A549 treated with dexamethasone at 1 μM for 4 hours (cell line): ENCODE measurements around the gene RNF149. TPM values are rescaled to one million over a fixed set of nuclear protein-coding genes. Genes with fewer than 3 reads are reported as not detected.

Experiments
- total RNA-seq: library from RNA; stranded (reverse); fragments of 200-300 nt; extraction: Qiagen RNA extraction; gene quantifications from 5 replicates; pipeline ENCODE4 v1.2.3, GENCODE V29; 2022

RNF149 gene, protein sequence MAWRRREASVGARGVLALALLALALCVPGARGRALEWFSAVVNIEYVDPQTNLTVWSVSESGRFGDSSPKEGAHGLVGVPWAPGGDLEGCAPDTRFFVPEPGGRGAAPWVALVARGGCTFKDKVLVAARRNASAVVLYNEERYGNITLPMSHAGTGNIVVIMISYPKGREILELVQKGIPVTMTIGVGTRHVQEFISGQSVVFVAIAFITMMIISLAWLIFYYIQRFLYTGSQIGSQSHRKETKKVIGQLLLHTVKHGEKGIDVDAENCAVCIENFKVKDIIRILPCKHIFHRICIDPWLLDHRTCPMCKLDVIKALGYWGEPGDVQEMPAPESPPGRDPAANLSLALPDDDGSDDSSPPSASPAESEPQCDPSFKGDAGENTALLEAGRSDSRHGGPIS
- total RNA-seq: 33.0 to 46.9 TPM (median 44.1 TPM) in 5 replicates

DNA sequence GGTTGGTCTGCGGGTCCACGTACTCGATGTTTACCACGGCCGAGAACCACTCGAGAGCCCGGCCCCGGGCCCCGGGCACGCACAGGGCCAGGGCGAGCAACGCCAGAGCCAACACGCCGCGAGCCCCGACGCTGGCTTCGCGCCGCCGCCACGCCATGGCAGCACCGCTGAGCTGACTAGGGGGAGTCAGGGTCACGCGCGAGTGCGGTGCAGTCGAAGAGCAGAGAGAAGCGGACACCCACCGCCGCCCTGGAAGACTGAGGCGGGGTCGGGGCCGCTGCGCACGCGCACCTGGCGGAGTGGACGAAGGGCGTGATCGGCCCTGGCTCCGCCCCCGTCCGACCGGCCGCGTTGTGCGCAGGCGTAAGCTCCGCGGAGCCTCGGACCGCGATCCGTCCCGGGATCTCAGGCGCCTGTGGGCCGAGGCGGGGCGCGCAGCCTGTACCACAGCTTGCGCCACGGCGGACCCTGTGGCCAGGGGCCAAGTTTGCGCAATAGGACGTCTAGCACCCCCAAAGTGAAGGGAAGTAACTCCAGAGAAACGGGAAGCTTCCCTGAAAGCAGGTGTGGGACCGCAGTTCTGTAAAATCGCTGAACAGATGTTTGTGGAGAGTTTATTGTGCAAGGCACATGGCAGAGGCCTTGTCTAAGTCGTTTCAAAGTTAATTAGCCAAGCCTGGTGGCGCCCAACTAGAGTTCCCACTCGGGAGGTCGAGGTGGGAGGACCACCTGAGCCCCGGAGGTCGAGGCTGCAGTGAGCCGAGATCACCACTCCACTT is at the start of gene RNF149:
RNF149 (minus strand) TSS at position 270 of the 779 bp plus-strand sequence; CDS start at position 157, 113 bp downstream.

DNA sequence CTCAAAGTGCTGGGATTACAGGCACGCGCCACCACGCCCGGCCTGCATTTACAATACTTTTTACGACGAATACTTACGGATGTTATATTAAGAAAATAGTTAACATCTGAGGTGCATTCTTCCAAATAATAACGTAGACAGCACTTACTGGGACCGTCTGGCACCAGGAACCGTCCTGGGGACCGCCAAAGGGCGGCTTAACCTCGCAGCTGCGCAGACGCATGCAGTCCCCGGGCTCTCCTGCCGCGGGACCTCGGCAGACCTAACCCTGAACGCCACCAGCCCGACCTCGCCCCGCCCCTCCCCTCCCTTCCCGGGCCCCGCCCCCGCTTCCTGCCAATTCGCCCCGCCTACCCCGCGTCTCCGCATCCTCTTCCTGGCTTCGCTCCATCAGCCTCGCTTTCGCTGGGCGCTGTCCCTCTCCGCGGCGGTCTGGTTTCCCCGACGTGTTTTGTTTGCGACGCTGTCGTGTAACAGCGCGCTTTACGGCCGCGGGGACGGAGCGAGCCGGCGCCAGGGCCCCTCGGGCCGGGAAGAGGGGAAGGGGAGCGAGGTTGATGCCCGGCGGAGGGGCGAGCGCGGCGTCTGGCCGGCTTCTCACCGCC is 56.0 kb downstream of the RNF149 start, which contains the start of gene CNOT11:
CNOT11 (plus strand) TSS at position 479 of the 605 bp plus-strand sequence; CDS start at position 558, 79 bp downstream.

Other genes starting within 250 kb of the RNF149 start
- 69.1 to 105 TPM (median 82.0 TPM) in 5 replicates for gene TBC1D8, start 157.3 kb downstream of the RNF149 start, total RNA-seq
- gene CNOT11, start 55.8 kb downstream of the RNF149 start, total RNA-seq: 40.5 to 49.8 TPM (median 47.0 TPM) in 5 replicates
- 6.9 to 11.8 TPM (median 10.9 TPM) in 5 replicates for gene CREG2, start 78.8 kb upstream of the RNF149 start, total RNA-seq
- gene RFX8, start 166.4 kb upstream of the RNF149 start, total RNA-seq: not detected in 5 replicates